LNCaP clone FGC (cell line): ENCODE measurements around the gene AAR2.

Source experiments
- DNase-seq: peaks from one replicate; pipeline ENCODE4 v3.0.0-alpha.2; 2011; ENCODE audit warnings: low read depth
- H3K4me3 ChIP-seq: 2 replicates; pipeline ENCODE4 v1.5.1; 2011; ENCODE audit warnings: mild to moderate bottlenecking, low read depth, low read length, control low read depth
- TF ChIP-seq, protein P1 (sequence below): IDR thresholded peaks from 2 replicates; pipeline ENCODE4 v1.5.1; 2012; ENCODE audit warnings: mild to moderate bottlenecking; ENCODE audit not compliant: control insufficient read depth, insufficient read depth; ENCODE audit errors: extremely low read depth

Gene AAR2

DNA sequence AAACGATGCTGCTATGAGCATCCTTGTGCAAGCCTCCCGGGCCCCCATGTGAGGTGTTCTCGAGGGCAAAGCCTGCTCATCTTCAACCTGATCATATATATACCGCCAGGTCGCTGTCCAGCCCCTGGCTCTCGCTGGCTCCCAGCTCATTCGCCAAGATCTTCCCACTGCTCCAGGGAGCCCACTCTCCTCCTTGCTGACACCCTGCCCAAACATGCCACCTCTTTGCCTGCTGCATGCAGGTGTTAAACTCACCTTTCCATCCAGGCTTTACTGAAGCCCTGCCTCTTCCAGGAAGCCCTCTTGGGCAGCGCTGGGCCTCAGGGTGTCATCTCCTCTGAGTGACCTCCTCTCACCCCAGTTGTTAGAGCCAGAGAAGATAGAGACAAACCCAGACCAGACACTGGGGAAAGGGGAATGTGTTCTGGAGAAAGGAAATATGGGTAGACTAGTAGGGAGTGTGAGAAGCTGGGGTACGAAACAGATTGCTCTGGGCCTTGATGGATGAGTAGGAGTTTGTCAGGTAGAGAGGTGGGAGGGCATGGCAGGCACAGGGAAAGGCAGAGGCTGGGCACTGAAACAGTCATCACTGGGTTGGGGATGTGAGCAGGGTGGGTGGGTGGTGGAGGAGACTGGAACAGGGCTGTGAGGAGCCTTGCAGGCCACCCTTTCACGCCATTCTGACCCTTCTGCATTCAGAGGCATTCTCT is 68.7 kb downstream of the AAR2 start:
- TF ChIP-seq, protein P1, sequence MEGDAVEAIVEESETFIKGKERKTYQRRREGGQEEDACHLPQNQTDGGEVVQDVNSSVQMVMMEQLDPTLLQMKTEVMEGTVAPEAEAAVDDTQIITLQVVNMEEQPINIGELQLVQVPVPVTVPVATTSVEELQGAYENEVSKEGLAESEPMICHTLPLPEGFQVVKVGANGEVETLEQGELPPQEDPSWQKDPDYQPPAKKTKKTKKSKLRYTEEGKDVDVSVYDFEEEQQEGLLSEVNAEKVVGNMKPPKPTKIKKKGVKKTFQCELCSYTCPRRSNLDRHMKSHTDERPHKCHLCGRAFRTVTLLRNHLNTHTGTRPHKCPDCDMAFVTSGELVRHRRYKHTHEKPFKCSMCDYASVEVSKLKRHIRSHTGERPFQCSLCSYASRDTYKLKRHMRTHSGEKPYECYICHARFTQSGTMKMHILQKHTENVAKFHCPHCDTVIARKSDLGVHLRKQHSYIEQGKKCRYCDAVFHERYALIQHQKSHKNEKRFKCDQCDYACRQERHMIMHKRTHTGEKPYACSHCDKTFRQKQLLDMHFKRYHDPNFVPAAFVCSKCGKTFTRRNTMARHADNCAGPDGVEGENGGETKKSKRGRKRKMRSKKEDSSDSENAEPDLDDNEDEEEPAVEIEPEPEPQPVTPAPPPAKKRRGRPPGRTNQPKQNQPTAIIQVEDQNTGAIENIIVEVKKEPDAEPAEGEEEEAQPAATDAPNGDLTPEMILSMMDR, result no peak
- no peak overlapping the region for H3K4me3 ChIP-seq
- no peak for DNase-seq

GRCh38 chr20:36305602-36306551 is 69.6 kb downstream of the AAR2 start, which contains the start of gene DLGAP4:
DLGAP4 (plus strand) TSS chr20:36306339; CDS start chr20:36431718, 125,379 bp downstream.
- TF ChIP-seq, protein P1, result no peak
- H3K4me3 ChIP-seq, result no peak within 1 kb of the TSS
- DNase-seq, result no peak
